ENCODE results near the gene CACNA2D3.

DNA sequence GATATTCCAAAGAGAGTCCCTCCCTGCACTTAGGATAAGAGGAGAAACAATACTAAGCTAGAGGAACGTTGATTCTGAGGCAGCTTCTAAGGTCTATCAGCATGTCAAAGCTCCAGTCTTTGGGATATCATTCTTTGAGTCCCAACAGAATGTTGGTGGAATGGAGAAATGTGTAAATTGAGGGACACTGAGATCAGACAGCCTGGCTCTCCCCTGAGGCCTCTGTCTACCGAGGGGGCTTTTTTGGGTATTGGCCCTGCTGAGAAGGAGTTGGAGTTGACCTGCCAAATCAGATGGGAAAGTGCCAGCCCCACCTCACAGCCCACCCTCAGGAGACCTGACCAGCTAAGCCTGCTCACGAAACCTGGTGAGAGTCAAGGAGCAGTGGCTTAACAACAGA lies 833.1 kb downstream of the CACNA2D3 start:
- no peak for TF ChIP-seq EZH2phosphoT487 (IDR thresholded peaks at IDR 0.05; ENCODE audit: insufficient read depth, low read depth)
- TF ChIP-seq EZH2 (IDR thresholded peaks at IDR 0.05; ENCODE audit: insufficient read depth, poor library complexity, severe bottlenecking): no peak
